ENCODE results near the gene FBXL14. TPM values are rescaled to one million over a fixed set of nuclear protein-coding genes. Genes with fewer than 3 reads are reported as not detected.

FBXL14 gene
- total RNA-seq, 1 donor from 2014 or later, result 37.7 TPM

- Mint-ChIP-seq H3K36me3 (ENCODE audit: insufficient read depth) (peaks cover 2% of the 10 kb centered on the region), H3K27ac (peak overlapping the region; percentile 17), H3K4me3 (ENCODE audit: low read depth) (peak overlapping the region; percentile 12), H3K4me1 (ENCODE audit: low read depth) (peaks cover 15% of the 10 kb centered on the region), H3K27me3 (peaks cover 22% of the 10 kb centered on the region), H3K9me3 (ENCODE audit: low read depth) (peaks cover 10% of the 10 kb centered on the region)
- no peak for DNase-seq (ENCODE audit: low spot score, unreplicated experiment)
- TF ChIP-seq, protein P1, sequence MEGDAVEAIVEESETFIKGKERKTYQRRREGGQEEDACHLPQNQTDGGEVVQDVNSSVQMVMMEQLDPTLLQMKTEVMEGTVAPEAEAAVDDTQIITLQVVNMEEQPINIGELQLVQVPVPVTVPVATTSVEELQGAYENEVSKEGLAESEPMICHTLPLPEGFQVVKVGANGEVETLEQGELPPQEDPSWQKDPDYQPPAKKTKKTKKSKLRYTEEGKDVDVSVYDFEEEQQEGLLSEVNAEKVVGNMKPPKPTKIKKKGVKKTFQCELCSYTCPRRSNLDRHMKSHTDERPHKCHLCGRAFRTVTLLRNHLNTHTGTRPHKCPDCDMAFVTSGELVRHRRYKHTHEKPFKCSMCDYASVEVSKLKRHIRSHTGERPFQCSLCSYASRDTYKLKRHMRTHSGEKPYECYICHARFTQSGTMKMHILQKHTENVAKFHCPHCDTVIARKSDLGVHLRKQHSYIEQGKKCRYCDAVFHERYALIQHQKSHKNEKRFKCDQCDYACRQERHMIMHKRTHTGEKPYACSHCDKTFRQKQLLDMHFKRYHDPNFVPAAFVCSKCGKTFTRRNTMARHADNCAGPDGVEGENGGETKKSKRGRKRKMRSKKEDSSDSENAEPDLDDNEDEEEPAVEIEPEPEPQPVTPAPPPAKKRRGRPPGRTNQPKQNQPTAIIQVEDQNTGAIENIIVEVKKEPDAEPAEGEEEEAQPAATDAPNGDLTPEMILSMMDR (IDR thresholded peaks at IDR 0.05; ENCODE audit: unreplicated experiment), result no peak
These were observed 75.5 kb downstream of the FBXL14 start for GRCh38 chr12:1518591-1519516.

DNA sequence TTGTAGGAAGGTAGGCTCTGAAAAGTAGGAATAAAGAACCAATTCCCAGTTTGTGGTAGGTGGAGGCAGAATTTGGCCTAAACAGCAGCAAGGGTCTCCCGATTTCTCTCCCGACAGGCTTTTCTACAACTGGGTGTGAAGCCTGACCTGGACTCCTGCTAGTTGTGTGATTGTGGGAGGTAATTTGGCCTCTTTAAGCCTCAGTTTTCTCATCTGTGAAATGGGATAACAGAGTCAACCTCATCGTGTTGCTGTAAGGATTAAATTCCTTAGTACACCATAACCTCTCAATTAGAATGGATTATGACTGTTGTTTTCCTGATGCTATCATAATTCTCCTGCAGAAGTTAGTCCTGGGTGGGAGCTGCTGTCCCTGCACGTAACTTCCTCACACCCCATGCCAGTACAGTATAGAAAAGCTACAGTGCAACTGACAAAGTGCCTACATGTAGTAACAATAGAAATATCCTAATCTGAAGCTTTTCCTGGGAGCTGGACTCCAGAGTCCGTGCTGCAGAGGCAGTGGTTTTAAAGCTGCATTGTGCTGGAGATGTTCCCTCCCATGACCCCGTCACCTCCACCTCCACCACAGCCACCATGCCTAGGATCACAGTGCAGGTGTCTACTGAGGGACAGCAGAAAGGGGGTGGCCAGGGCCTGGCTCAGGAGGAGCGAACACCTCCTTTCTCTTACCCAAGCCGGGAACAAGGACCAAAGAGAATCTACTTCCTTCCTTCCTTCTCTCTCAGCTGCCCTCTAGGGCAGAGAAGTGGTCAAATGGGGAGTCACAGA, 76.5 kb downstream of the FBXL14 start:
- peaks cover 10% of the 10 kb centered on the region for H3K9me3 Mint-ChIP-seq (ENCODE audit: low read depth)
- H3K4me3 Mint-ChIP-seq (ENCODE audit: low read depth), result no peak overlapping the region
- DNase-seq (ENCODE audit: low spot score, unreplicated experiment), result no peak
- H3K4me1 Mint-ChIP-seq (ENCODE audit: low read depth), result peaks cover 13% of the 10 kb centered on the region
- peaks cover 18% of the 10 kb centered on the region for H3K27me3 Mint-ChIP-seq
- TF ChIP-seq, protein P1 (IDR thresholded peaks at IDR 0.05; ENCODE audit: unreplicated experiment), result no peak
- H3K36me3 Mint-ChIP-seq (ENCODE audit: insufficient read depth), result peaks cover 2% of the 10 kb centered on the region
- no peak overlapping the region for H3K27ac Mint-ChIP-seq

DNA sequence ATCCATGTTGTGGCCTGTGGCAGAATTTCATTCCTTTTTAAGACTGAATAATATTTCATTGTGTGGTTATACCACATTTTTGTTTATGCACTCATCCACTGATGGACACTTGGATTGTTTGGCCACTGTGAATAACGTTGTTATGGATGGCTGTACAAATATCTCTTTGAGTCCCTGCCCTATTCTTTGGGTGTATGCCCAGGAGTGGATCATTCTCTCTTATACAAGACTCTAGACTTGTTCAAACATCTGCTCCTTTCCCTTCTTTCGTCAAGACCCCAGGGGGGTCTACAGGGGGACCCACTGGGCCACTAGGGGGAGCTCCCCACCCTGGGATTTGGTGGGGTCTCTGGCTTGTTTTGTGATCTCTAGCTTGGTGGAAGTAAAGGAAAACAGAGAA, 77.4 kb downstream of the FBXL14 start:
- peaks cover 18% of the 10 kb centered on the region for H3K27me3 Mint-ChIP-seq
- H3K36me3 Mint-ChIP-seq (ENCODE audit: insufficient read depth), result peaks cover 2% of the 10 kb centered on the region
- H3K27ac Mint-ChIP-seq, result no peak overlapping the region
- H3K4me3 Mint-ChIP-seq (ENCODE audit: low read depth), result no peak overlapping the region
- no peak for DNase-seq (ENCODE audit: low spot score, unreplicated experiment)
- peaks cover 13% of the 10 kb centered on the region for H3K4me1 Mint-ChIP-seq (ENCODE audit: low read depth)
- H3K9me3 Mint-ChIP-seq (ENCODE audit: low read depth), result peaks cover 10% of the 10 kb centered on the region
- TF ChIP-seq, protein P1 (IDR thresholded peaks at IDR 0.05; ENCODE audit: unreplicated experiment), result peak; percentile 77

Other genes starting within 250 kb of the FBXL14 start
- 8.9 and 10.1 TPM in 2 replicates for gene WNT5B, start 34.6 kb upstream of the FBXL14 start, total RNA-seq
- gene ADIPOR2, start 96.5 kb upstream of the FBXL14 start, total RNA-seq, result 83.6 and 85.4 TPM in 2 replicates
- 0.48 and 0.53 TPM in 2 replicates for gene LRTM2, start 226.0 kb upstream of the FBXL14 start, total RNA-seq